Muscle layer of colon (tissue), 2 donors: ENCODE measurements around the gene EZH1.

Experiments used
- H3K27ac ChIP-seq: one replicate; pipeline ENCODE4 v1.7.0; 2013; ENCODE audit warnings: low read depth, mild to moderate bottlenecking, low read length, moderate library complexity
- H3K27me3 ChIP-seq, 2 donors: one replicate each; pipeline ENCODE4 v1.7.0; 2013; ENCODE audit warnings: low read length in 2 of 2, mild to moderate bottlenecking in 2 of 2; ENCODE audit not compliant: insufficient read depth in 2 of 2, control insufficient read depth in 1 of 2
- H3K36me3 ChIP-seq: one replicate; pipeline ENCODE4 v1.7.0; 2013; ENCODE audit warnings: mild to moderate bottlenecking, low read length; ENCODE audit not compliant: insufficient read depth
- H3K4me1 ChIP-seq: one replicate; pipeline ENCODE4 v1.7.0; 2013; ENCODE audit warnings: mild to moderate bottlenecking, low read length; ENCODE audit not compliant: insufficient read depth
- H3K4me3 ChIP-seq, 2 donors: one replicate each; pipeline ENCODE4 v1.7.0; 2013; ENCODE audit warnings: low read length in 2 of 2, low read depth in 1 of 2, mild to moderate bottlenecking in 1 of 2, moderate library complexity in 1 of 2
- H3K9ac ChIP-seq: one replicate; pipeline ENCODE4 v1.7.0; 2013; ENCODE audit warnings: low read length
- H3K9me3 ChIP-seq: one replicate; pipeline ENCODE4 v1.7.0; 2013; ENCODE audit warnings: mild to moderate bottlenecking, low read length
- donor health status: abdominal sarcoma.
- donor health status: Adenocarcinoma of cecum.

Gene EZH1

GRCh38 chr17:42677921-42678781, 66.7 kb downstream of the EZH1 start:
- Histone ChIP-seq H3K27me3 (no peaks in the 10 kb centered on the region), H3K4me1 (peaks cover 50% of the 10 kb centered on the region), H3K4me3 (peak overlapping the region; percentile 56 to 76), H3K9ac (peak overlapping the region; percentile 82), H3K36me3 (peaks cover 4% of the 10 kb centered on the region), H3K9me3 (no peaks in the 10 kb centered on the region), H3K27ac (peak overlapping the region; percentile 99)

DNA sequence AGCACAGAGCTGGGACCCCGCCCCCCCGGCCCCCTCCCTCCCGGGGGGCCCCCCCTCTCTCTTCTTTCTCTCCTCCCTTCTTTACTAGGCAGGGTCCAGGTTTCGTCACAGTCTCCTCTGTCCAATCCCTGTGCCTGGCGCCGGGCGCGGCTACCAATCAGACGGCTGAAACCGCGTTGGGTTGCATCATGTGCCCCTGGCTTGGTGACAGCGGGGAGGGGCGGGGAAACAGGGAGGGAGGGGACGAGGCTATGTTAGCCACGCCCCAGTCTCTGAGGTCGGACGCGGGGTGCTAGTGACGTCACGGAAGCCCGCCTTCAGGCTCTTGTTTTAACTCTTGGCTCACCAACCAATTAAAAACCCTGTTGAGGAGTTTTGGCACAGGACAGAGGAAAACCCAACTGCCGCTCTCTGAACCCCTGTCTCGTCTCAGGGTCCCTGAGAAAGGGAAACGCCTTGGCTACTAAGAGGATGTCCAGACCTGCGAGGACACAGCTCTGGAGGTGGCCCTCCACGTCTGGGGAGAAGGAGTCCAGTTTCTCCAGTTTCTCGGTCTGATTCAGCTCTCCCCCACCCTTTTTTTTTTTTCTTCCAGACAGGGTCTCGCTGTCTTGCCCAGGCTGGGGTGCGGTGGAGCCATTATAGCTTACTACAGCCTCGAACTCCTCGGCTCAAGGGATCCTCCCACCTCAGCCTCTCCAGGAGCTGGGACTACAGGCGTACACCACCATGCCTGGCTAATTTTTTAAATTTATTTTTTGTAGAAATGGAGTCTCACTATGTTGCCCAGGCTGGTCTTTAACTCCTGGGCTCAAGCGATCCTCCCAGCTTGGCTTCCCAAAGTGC, 67.6 kb downstream of the EZH1 start:
- Histone ChIP-seq H3K9ac (peak overlapping the region; percentile 82), H3K27ac (peak overlapping the region; percentile 99), H3K9me3 (no peaks in the 10 kb centered on the region), H3K4me3 (peak overlapping the region; percentile 56 to 97), H3K36me3 (peaks cover 13% of the 10 kb centered on the region), H3K27me3 (no peaks in the 10 kb centered on the region), H3K4me1 (peaks cover 50% of the 10 kb centered on the region)

GRCh38 chr17:42676424-42677011, 68.3 kb downstream of the EZH1 start, which contains the start of gene PLEKHH3:
PLEKHH3 (minus strand) TSS chr17:42676994; CDS start chr17:42676563, 431 bp downstream.
- Histone ChIP-seq H3K9me3 (no peaks in the 10 kb centered on the region), H3K9ac (peak within 1 kb of the TSS; percentile 92), H3K27ac (peak within 1 kb of the TSS; percentile 99), H3K4me3 (peak within 1 kb of the TSS; percentile 96 to 97), H3K36me3 (peaks cover 20% of the 10 kb centered on the region), H3K27me3 (no peaks in the 10 kb centered on the region), H3K4me1 (peaks cover 43% of the 10 kb centered on the region)

GRCh38 chr17:42675965-42676423, 68.8 kb downstream of the EZH1 start:
- Histone ChIP-seq H3K27ac (peak overlapping the region; percentile 96), H3K27me3 (no peaks in the 10 kb centered on the region), H3K4me1 (peaks cover 39% of the 10 kb centered on the region)

DNA sequence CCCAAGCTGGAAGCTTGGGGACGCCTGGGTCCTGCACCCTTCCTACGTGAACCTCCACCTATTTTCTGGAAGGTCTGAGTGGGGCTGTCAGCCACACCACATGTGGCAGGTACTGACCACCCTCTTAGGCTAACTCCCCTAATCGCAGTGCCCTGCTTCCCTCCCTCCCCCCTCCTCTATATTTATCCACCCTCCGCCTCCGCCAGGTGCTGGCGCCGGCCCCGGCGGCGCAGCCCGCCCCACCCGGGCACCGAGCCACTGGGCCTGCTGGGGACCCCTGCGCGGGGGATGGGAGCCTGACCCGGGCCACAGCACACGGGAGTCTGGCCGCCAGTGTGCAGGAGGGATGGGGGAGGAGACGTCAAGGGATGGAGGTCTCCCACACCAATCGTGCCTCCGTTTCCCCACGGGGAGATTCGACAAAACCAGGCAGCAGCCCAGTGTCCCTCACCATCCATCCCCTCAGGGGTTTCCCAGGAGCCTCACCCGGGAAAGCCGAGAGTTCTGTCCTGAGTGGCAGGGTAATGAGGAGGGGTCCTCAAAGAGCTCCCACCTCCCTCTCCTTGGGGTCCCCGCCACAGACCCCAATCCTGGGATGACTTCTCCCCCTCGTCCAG, 69.4 kb downstream of the EZH1 start:
- H3K27me3 ChIP-seq: no peaks in the 10 kb centered on the region
- H3K9ac ChIP-seq: peak overlapping the region; percentile 92
- peak overlapping the region; percentile 96 to 97 for H3K4me3 ChIP-seq
- H3K27ac ChIP-seq: peak overlapping the region; percentile 96
- peaks cover 30% of the 10 kb centered on the region for H3K36me3 ChIP-seq
- peaks cover 39% of the 10 kb centered on the region for H3K4me1 ChIP-seq
- H3K9me3 ChIP-seq: no peaks in the 10 kb centered on the region

More at GRCh38 chr17:42675965-42676423, 68.8 kb downstream of the EZH1 start:
- Histone ChIP-seq H3K4me3 (peak overlapping the region; percentile 96 to 97), H3K36me3 (peaks cover 25% of the 10 kb centered on the region), H3K9ac (peak overlapping the region; percentile 92), H3K9me3 (no peaks in the 10 kb centered on the region)

- H3K4me1 ChIP-seq: peaks cover 36% of the 10 kb centered on the region
- no peaks in the 10 kb centered on the region for H3K27me3 ChIP-seq
- no peaks in the 10 kb centered on the region for H3K9me3 ChIP-seq
- peak overlapping the region; percentile 96 for H3K27ac ChIP-seq
- H3K4me3 ChIP-seq: peak overlapping the region; percentile 96 to 97
- peaks cover 33% of the 10 kb centered on the region for H3K36me3 ChIP-seq
- peak overlapping the region; percentile 92 for H3K9ac ChIP-seq
Measured at GRCh38 chr17:42674755-42675347, 70.0 kb downstream of the EZH1 start.

DNA sequence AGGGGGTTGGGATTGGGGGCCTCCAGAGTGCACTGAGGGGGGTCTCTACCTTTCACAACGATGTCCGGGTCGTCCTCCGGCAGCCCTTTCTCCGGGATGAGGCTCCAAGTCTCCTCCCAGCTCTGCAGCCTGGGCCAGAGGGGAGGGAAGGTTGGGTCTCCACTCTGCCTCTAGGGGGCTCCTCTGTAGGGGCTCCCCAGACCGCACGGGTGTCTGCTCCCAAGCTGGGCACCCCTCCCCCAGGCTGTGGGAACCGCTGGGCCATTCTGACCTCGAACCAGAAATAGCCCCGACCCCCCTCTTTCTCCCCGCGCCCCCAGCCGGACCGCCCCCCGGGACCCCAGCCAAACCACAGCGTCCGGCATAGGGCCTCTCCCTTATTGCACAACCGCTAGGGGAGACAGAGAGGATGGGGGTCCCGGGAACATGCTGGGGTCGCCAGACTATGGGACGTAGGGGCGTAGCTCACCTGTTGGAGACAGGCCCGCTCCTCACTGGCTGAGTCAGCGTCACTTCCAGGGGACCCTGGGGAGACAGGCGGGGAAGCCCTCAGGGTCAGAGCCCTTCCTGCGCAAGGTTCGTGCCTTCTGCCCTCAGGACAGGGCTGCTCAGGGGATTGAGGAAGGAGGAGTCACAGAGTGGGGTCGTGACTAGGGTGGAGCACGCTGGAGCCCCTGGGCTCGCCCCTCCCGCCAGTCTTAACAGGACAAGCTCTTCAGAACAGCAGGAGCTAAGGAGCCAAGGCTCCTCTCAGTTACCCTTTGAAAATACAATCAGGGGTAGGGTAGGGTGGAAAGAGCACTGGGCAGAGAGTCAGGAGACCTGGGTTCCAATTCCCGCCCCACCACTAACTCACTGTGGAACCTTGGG, 70.7 kb downstream of the EZH1 start:
- peaks cover 36% of the 10 kb centered on the region for H3K4me1 ChIP-seq
- H3K36me3 ChIP-seq: peaks cover 39% of the 10 kb centered on the region
- peak overlapping the region; percentile 96 to 97 for H3K4me3 ChIP-seq
- H3K9me3 ChIP-seq: no peaks in the 10 kb centered on the region
- peak overlapping the region; percentile 29 for H3K9ac ChIP-seq
- H3K27ac ChIP-seq: peak overlapping the region; percentile 61
- H3K27me3 ChIP-seq: no peaks in the 10 kb centered on the region

DNA sequence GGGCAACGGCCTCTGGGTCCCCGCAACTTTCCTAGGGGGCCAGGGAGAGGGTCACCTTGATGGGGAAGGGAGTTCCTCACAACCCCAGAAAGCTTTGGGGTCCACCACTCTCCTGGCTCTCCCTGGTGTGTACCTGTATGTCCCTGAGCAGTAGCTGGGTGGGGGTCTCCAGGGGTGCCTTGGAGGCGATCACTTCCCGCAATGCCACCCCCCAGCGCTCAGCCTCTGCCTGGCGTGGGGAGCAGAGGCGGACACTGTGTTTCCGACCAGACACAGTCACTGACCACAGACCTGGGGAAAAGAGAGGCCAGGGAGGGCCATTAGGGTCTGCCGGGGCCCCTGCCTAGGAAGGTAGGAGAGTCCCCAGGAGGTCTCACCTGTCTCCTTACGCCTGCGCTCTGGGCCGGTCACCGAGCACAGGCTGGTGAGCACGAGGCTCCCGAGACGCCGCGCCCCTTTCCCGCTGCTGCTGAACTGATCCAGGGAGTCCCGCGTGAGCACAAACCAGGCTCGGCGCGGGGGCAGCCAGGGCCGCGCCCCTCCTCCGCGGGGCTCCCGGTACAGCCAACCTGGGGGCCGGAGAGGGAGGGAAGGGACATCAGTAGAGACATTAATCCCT, 71.5 kb downstream of the EZH1 start:
- Histone ChIP-seq H3K27ac (peak overlapping the region; percentile 61), H3K4me3 (no peak overlapping the region), H3K9ac (no peak overlapping the region), H3K36me3 (peaks cover 43% of the 10 kb centered on the region), H3K27me3 (no peaks in the 10 kb centered on the region), H3K4me1 (peaks cover 37% of the 10 kb centered on the region), H3K9me3 (no peaks in the 10 kb centered on the region)

DNA sequence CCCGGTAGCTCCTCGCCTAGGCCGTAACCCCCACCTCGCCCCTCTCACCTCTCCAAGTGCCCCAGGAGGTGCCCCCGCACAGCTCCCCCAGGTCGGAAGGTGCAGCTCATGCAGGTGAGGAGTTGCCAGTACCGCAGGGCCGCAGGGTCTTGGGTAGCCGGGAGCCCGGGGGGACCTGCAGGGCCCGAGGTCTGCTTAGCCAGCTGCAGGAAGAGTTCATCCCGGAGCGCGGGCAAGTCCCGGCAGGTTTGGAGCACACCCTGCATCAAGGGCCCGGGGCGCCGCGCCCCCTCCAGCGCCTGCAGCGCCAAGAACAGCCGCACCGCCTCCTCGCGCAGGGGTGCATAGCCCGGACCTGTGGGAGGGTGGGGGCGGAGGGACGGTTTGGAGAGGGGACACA, 72.8 kb downstream of the EZH1 start:
- Histone ChIP-seq H3K4me1 (peaks cover 49% of the 10 kb centered on the region), H3K27me3 (no peaks in the 10 kb centered on the region), H3K9me3 (no peaks in the 10 kb centered on the region), H3K36me3 (peaks cover 46% of the 10 kb centered on the region), H3K27ac (peak overlapping the region; percentile 14), H3K9ac (no peak overlapping the region), H3K4me3 (no peak overlapping the region)
